Measurements from ENCODE around the gene DMAP1. TPM values are rescaled to one million over a fixed set of nuclear protein-coding genes. Genes with fewer than 3 reads are reported as not detected.
A peak's percentile ranks its signal among the peaks of the same experiment; 100 is the strongest.
"Not testable (repeated sequence)": the region's sequence is repeated elsewhere in the genome, so short reads cannot be mapped to it uniquely, and the experiment has no call there.

DMAP1 gene
- total RNA-seq, 1 donor from 2014 or later: 46.4 TPM

GRCh38 chr1:44200336-44200735, 12.9 kb upstream of the DMAP1 start:
- peak; percentile 59 for DNase-seq (ENCODE audit: extremely low spot score, unreplicated experiment)
- Mint-ChIP-seq H3K4me1 (ENCODE audit: unreplicated experiment) (no peaks in the 10 kb centered on the region), H3K27ac (ENCODE audit: unreplicated experiment) (no peak overlapping the region), H3K9me3 (ENCODE audit: unreplicated experiment) (no peaks in the 10 kb centered on the region), H3K36me3 (ENCODE audit: unreplicated experiment) (no peaks in the 10 kb centered on the region), H3K4me3 (ENCODE audit: unreplicated experiment) (no peak overlapping the region), H3K27me3 (ENCODE audit: unreplicated experiment) (peaks cover 27% of the 10 kb centered on the region)
- no peak for TF ChIP-seq CTCF (IDR thresholded peaks at IDR 0.05)

DNA sequence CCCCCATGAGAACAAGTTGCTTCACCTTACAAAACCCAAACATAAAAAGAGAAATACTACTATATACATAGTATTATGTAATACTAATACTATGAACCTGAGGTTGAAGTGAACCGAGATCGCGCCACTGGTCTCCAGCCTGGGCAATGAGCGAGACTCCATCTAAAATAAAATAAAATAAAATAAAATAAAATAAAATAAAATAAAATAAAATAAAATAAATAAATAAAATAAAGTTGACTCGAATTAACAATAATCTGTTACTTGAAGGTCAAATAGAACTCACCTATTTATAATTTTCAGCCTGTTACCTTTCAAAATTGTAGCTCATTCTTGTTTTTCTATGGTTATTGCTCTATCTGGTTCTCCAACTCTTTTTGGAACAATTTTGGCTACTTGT, 6.7 kb upstream of the DMAP1 start:
- not testable (repeated sequence) for H3K27ac Mint-ChIP-seq (ENCODE audit: unreplicated experiment); H3K9me3 Mint-ChIP-seq (ENCODE audit: unreplicated experiment); H3K4me3 Mint-ChIP-seq (ENCODE audit: unreplicated experiment); DNase-seq (ENCODE audit: extremely low spot score, unreplicated experiment); H3K4me1 Mint-ChIP-seq (ENCODE audit: unreplicated experiment); H3K36me3 Mint-ChIP-seq (ENCODE audit: unreplicated experiment)
- H3K27me3 Mint-ChIP-seq (ENCODE audit: unreplicated experiment): peaks cover 18% of the 10 kb centered on the region

DNA sequence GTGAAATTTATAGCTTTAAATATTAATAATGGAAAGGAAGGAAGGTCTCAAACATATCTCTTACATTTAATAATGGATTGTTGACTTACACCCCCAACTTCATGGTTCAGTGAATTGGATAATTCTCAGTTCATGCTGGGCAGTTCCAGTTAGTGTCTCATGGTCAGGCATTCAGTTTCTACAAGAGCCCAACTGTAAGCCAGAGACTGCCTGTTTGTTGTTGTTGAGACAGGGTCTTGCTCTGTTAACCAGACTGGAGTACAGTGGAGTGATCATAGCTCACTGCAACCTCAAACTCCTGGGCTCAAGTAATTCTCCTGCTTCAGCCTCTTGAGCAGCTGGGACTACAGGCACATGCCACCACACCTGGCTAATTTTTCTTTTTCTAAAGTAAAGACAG, 5.0 kb upstream of the DMAP1 start:
- Mint-ChIP-seq H3K27me3 (ENCODE audit: unreplicated experiment) (peaks cover 13% of the 10 kb centered on the region), H3K4me3 (ENCODE audit: unreplicated experiment) (no peak overlapping the region), H3K4me1 (ENCODE audit: unreplicated experiment) (peaks cover 1% of the 10 kb centered on the region), H3K36me3 (ENCODE audit: unreplicated experiment) (no peaks in the 10 kb centered on the region), H3K27ac (ENCODE audit: unreplicated experiment) (no peak overlapping the region), H3K9me3 (ENCODE audit: unreplicated experiment) (no peaks in the 10 kb centered on the region)
- no peak for TF ChIP-seq CTCF (IDR thresholded peaks at IDR 0.05)
- DNase-seq (ENCODE audit: extremely low spot score, unreplicated experiment): no peak

DNA sequence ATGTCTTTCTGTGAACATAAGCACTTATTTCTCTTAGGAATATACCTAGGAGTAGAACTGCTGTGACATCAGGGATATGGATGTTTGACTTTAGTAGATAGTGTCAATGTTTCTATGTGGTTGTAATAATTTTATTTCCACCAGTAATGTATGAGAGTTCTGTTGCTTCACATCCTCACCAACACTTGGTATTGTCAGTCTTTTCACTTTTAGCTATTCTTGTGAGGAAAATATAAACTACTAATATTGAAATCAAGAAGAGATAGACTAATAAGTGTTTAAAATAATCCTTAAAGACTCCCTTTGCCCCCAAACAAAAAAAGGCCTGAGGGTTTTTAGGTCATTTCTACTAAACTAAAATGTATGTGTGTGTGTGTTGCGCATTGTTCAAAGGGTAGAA, 2.7 kb upstream of the DMAP1 start:
- Mint-ChIP-seq H3K27me3 (ENCODE audit: unreplicated experiment) (peaks cover 7% of the 10 kb centered on the region), H3K9me3 (ENCODE audit: unreplicated experiment) (no peaks in the 10 kb centered on the region), H3K4me3 (ENCODE audit: unreplicated experiment) (no peak overlapping the region), H3K4me1 (ENCODE audit: unreplicated experiment) (peaks cover 18% of the 10 kb centered on the region), H3K36me3 (ENCODE audit: unreplicated experiment) (peaks cover 5% of the 10 kb centered on the region), H3K27ac (ENCODE audit: unreplicated experiment) (no peak overlapping the region)
- no peak for DNase-seq (ENCODE audit: extremely low spot score, unreplicated experiment)
- no peak for TF ChIP-seq CTCF (IDR thresholded peaks at IDR 0.05)

GRCh38 chr1:44212355-44213221, 683 bp upstream of the DMAP1 start:
- TF ChIP-seq CTCF (IDR thresholded peaks at IDR 0.05): no peak
- no peak for DNase-seq (ENCODE audit: extremely low spot score, unreplicated experiment)
- peak overlapping the region; percentile 66 for H3K27ac Mint-ChIP-seq (ENCODE audit: unreplicated experiment)
- H3K36me3 Mint-ChIP-seq (ENCODE audit: unreplicated experiment): peaks cover 19% of the 10 kb centered on the region
- H3K4me1 Mint-ChIP-seq (ENCODE audit: unreplicated experiment): peaks cover 18% of the 10 kb centered on the region
- H3K27me3 Mint-ChIP-seq (ENCODE audit: unreplicated experiment): no peaks in the 10 kb centered on the region
- no peaks in the 10 kb centered on the region for H3K9me3 Mint-ChIP-seq (ENCODE audit: unreplicated experiment)
- H3K4me3 Mint-ChIP-seq (ENCODE audit: unreplicated experiment): peak overlapping the region; percentile 81
